CD4-positive, alpha-beta T cell treated with Interleukin-6 at 100 ng/mL for 8 hours (primary cell): ENCODE results near the gene PRKCE.

Experiments used
- DNase-seq: peaks from one replicate; pipeline ENCODE4 v3.0.0-alpha.2; 2020; ENCODE audit warnings: mixed read lengths, low spot score

Gene PRKCE

GRCh38 chr2:45965871-45966498 lies 314.5 kb downstream of the PRKCE start:
- DNase-seq, result no peak

- no peak for DNase-seq
Measured at GRCh38 chr2:45968946-45969584, 317.6 kb downstream of the PRKCE start.

- no peak for DNase-seq
Measured at GRCh38 chr2:45973426-45973825, 322.0 kb downstream of the PRKCE start.

- DNase-seq, result no peak
Measured at GRCh38 chr2:45974056-45974455, 322.6 kb downstream of the PRKCE start.

GRCh38 chr2:45974762-45975408 lies 323.4 kb downstream of the PRKCE start:
- no peak for DNase-seq

- DNase-seq, result no peak
Measured at GRCh38 chr2:45975752-45976517, 324.5 kb downstream of the PRKCE start.

GRCh38 chr2:45978302-45978859 lies 326.9 kb downstream of the PRKCE start:
- no peak for DNase-seq

- no peak for DNase-seq
Measured at GRCh38 chr2:45979065-45979464, 327.6 kb downstream of the PRKCE start.

- no peak for DNase-seq
Measured at GRCh38 chr2:45980161-45980865, 328.8 kb downstream of the PRKCE start.

- DNase-seq, result no peak
Measured at GRCh38 chr2:45981384-45981930, 330.0 kb downstream of the PRKCE start.

- DNase-seq, result no peak
Measured at GRCh38 chr2:45982096-45982495, 330.6 kb downstream of the PRKCE start.

- no peak for DNase-seq
Measured at GRCh38 chr2:45983213-45983612, 331.7 kb downstream of the PRKCE start.

- DNase-seq, result no peak
Measured at GRCh38 chr2:45984366-45984765, 332.9 kb downstream of the PRKCE start.

GRCh38 chr2:45984896-45985473 lies 333.5 kb downstream of the PRKCE start:
- no peak for DNase-seq

GRCh38 chr2:45986509-45986908 lies 335.0 kb downstream of the PRKCE start:
- DNase-seq, result no peak

GRCh38 chr2:45987856-45988255 lies 336.4 kb downstream of the PRKCE start:
- DNase-seq, result no peak

- DNase-seq, result no peak
Measured at GRCh38 chr2:45988879-45989278, 337.4 kb downstream of the PRKCE start.

- no peak for DNase-seq
Measured at GRCh38 chr2:45990131-45990530, 338.7 kb downstream of the PRKCE start.

- no peak for DNase-seq
Measured at GRCh38 chr2:45992021-45992740, 340.7 kb downstream of the PRKCE start.

GRCh38 chr2:45992741-45993475 lies 341.4 kb downstream of the PRKCE start:
- DNase-seq, result no peak
